ENCODE data around the gene SAT1. TPM values are rescaled to one million over a fixed set of nuclear protein-coding genes. Genes with fewer than 3 reads are reported as not detected.

Gene SAT1
- total RNA-seq, 1 donor from 2014 or later = 784 TPM

DNA sequence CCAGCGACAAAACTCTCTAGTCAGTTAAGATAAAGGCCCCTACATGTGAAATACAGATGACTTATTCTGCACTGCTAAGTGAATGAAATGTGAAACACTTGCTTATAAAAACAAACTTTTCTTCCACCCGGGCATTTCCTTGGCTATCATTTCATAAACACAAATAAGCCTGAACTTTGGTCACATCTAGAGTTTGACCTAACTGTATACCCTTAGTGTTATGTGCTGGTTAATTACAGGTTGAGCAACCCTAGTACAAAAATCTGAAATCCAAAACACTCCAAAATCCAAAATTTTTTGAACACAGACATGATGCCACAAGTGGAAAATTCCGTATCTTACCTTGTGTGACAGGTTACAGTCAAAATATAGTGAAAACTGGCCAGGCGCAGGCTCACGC lies 45.9 kb downstream of the SAT1 start:
- ATAC-seq = no peak
- Histone ChIP-seq H3K27me3 (no peaks in the 10 kb centered on the region), H3K27ac (no peak overlapping the region), H3K9me3 (no peaks in the 10 kb centered on the region), H3K4me3 (no peak overlapping the region), H3K36me3 (no peaks in the 10 kb centered on the region), H3K4me1 (no peaks in the 10 kb centered on the region)
- no peak for DNase-seq
- intact Hi-C loops (cut with DNase I) = no loop called here
- TF ChIP-seq, protein P1, sequence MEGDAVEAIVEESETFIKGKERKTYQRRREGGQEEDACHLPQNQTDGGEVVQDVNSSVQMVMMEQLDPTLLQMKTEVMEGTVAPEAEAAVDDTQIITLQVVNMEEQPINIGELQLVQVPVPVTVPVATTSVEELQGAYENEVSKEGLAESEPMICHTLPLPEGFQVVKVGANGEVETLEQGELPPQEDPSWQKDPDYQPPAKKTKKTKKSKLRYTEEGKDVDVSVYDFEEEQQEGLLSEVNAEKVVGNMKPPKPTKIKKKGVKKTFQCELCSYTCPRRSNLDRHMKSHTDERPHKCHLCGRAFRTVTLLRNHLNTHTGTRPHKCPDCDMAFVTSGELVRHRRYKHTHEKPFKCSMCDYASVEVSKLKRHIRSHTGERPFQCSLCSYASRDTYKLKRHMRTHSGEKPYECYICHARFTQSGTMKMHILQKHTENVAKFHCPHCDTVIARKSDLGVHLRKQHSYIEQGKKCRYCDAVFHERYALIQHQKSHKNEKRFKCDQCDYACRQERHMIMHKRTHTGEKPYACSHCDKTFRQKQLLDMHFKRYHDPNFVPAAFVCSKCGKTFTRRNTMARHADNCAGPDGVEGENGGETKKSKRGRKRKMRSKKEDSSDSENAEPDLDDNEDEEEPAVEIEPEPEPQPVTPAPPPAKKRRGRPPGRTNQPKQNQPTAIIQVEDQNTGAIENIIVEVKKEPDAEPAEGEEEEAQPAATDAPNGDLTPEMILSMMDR (IDR thresholded peaks at IDR 0.05) = no peak

DNA sequence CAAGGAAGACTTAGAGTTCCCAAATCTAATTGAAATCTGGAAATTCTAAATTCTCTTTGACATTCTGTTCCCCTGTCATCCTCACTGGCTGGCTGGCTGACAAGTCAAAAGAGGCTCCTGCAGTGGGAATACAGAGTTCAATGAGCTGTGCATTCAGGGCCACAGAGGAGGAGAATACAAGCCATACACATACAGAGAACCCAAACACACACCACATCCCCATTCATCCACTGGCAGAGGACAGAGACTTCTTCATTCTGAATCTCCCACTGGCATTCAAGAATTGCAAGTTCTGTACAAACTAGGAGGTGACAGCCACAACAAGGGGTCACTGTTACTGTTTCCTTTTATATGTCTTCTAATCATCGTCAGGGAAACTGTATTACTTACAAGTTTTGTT lies 49.7 kb downstream of the SAT1 start:
- no peaks in the 10 kb centered on the region for H3K36me3 ChIP-seq
- H3K9me3 ChIP-seq = no peaks in the 10 kb centered on the region
- TF ChIP-seq, protein P1 (IDR thresholded peaks at IDR 0.05) = no peak
- intact Hi-C loops (cut with DNase I) = no loop called here
- DNase-seq (no peak), ATAC-seq (no peak)
- no peaks in the 10 kb centered on the region for H3K4me1 ChIP-seq
- no peaks in the 10 kb centered on the region for H3K27me3 ChIP-seq
- H3K27ac ChIP-seq = no peak overlapping the region
- no peak overlapping the region for H3K4me3 ChIP-seq

Other genes starting within 250 kb of the SAT1 start
- 37.7 TPM for gene PRDX4, start 115.7 kb upstream of the SAT1 start, total RNA-seq
- 42.0 TPM for gene ACOT9, start 39.9 kb upstream of the SAT1 start, total RNA-seq
- 12.0 TPM for gene APOO, start 124.8 kb downstream of the SAT1 start, total RNA-seq
- gene CXorf58, start 124.8 kb downstream of the SAT1 start, total RNA-seq = not detected
- gene KLHL15, start 244.0 kb downstream of the SAT1 start, total RNA-seq = 7.1 TPM